Left lung (tissue), 10 donors: ENCODE measurements around the gene RADX. TPM values are rescaled to one million over a fixed set of nuclear protein-coding genes. Genes with fewer than 3 reads are reported as not detected.

ENCODE experiments used
- ATAC-seq: fragments of 200-7000 bp; cut with Tn5 transposase; one replicate; pipeline ENCODE4 v1.9.1; 2020; ENCODE audit warnings: moderate library complexity
- DNase-seq, 4 donors: peaks; one replicate each; pipeline ENCODE4 v3.0.0-alpha.2; 2013 to 2020
- H3K27ac ChIP-seq, 2 donors: fragments of 200-600 bp; sonication (generic) in 1 of 2; one replicate each; pipeline versions ENCODE4 v1.5.0 to v1.8.0; 2020 to 2021
- H3K27me3 ChIP-seq, 2 donors: fragments of 200-600 bp; sonication (generic) in 1 of 2; one replicate each; pipeline versions ENCODE4 v1.5.0 to v1.8.0; 2020 to 2021
- H3K36me3 ChIP-seq, 2 donors: fragments of 200-600 bp; sonication (generic) in 1 of 2; one replicate each; pipeline versions ENCODE4 v1.5.0 to v1.8.0; 2020 to 2021
- H3K4me1 ChIP-seq, 2 donors: fragments of 200-600 bp; one replicate each; pipeline ENCODE4 v1.8.0; 2021
- H3K4me3 ChIP-seq, 2 donors: fragments of 200-600 bp; sonication (generic) in 1 of 2; one replicate each; pipeline versions ENCODE4 v1.5.0 to v1.8.0; 2020 to 2021; ENCODE audit warnings: mild to moderate bottlenecking in 1 of 2
- H3K9me3 ChIP-seq, 2 donors: fragments of 200-600 bp; sonication (generic) in 1 of 2; one replicate each; pipeline versions ENCODE4 v1.5.0 to v1.8.0; 2020 to 2021
- CTCF ChIP-seq, 2 donors: fragments of 200-600 bp; sonication (generic) in 1 of 2; IDR thresholded peaks; one replicate each; pipeline versions ENCODE4 v1.5.0 to v1.8.0; 2021; ENCODE audit warnings: antibody characterized with exemption in 2 of 2
- intact Hi-C, 2 donors: fragments of 100-400 bp; cut with DNase I; formaldehyde crosslinking; loops; one replicate each; pipeline versions ENCODE4 v1.11.2 to v1.14.2; 2022
- polyA plus RNA-seq, 6 donors: library from polyadenylated mRNA; unstranded; fragments of 120-200 nt; gene quantifications; one replicate each; pipeline ENCODE4 v1.2.1, GENCODE V29; 2013; ENCODE audit not compliant: insufficient read length in 6 of 6
- total RNA-seq, 2 donors: library from RNA; stranded (reverse); fragmentation: NEBNext Ultra II Directional; extraction: Animal tissue kit (Norgen Biotek cat#: 25700); gene quantifications; one replicate each; pipeline ENCODE4 v1.2.1, GENCODE V29; 2021
- donor health status: DM: no; HTN: yes; CAD: no.
- donor health status: DM: no; HTN: no; CAD: no.

The RADX gene
- total and polyA plus RNA-seq, 8 donors = 3.2 to 15.5 (median 11.8) TPM

GRCh38 chrX:106588801-106589200, 23.0 kb upstream of the RADX start:
- ATAC-seq (no peak), DNase-seq (no peak)
- intact Hi-C loops = no loop called here
- no peak overlapping the region for H3K27ac ChIP-seq
- no peak overlapping the region for H3K4me3 ChIP-seq
- no peaks in the 10 kb centered on the region for H3K27me3 ChIP-seq
- H3K9me3 ChIP-seq = no peaks in the 10 kb centered on the region
- no peak for TF ChIP-seq CTCF (IDR thresholded peaks at IDR 0.05)
- H3K36me3 ChIP-seq = no peaks in the 10 kb centered on the region
- no peaks in the 10 kb centered on the region for H3K4me1 ChIP-seq

GRCh38 chrX:106599411-106599810, 12.4 kb upstream of the RADX start:
- ATAC-seq (no peak), DNase-seq (no peak)
- H3K36me3 ChIP-seq = no peaks in the 10 kb centered on the region
- no peaks in the 10 kb centered on the region for H3K27me3 ChIP-seq
- no peaks in the 10 kb centered on the region for H3K4me1 ChIP-seq
- H3K27ac ChIP-seq = no peak overlapping the region
- no peaks in the 10 kb centered on the region for H3K9me3 ChIP-seq
- TF ChIP-seq CTCF (IDR thresholded peaks at IDR 0.05) = no peak
- intact Hi-C loops = no loop called here
- H3K4me3 ChIP-seq = no peak overlapping the region

- H3K4me3 ChIP-seq = no peak overlapping the region
- no peaks in the 10 kb centered on the region for H3K27me3 ChIP-seq
- no peak for ATAC-seq
Measured at GRCh38 chrX:106606571-106606970, 5.2 kb upstream of the RADX start.

GRCh38 chrX:106608016-106608415, 3.8 kb upstream of the RADX start:
- peak in 1 of 4 donors; percentile 48 for DNase-seq
- Histone ChIP-seq H3K36me3 (no peaks in the 10 kb centered on the region), H3K9me3 (no peaks in the 10 kb centered on the region), H3K27me3 (no peaks in the 10 kb centered on the region), H3K4me3 (no peak overlapping the region), H3K27ac (no peak overlapping the region), H3K4me1 (no peaks in the 10 kb centered on the region)
- ATAC-seq = peak; percentile 61
- intact Hi-C loops = no loop called here
- TF ChIP-seq CTCF (IDR thresholded peaks at IDR 0.05) = no peak

More at GRCh38 chrX:106606571-106606970, 5.2 kb upstream of the RADX start:
- DNase-seq = no peak
- TF ChIP-seq CTCF (IDR thresholded peaks at IDR 0.05) = no peak
- intact Hi-C loops = no loop called here
- Histone ChIP-seq H3K4me1 (no peaks in the 10 kb centered on the region), H3K36me3 (no peaks in the 10 kb centered on the region), H3K9me3 (no peaks in the 10 kb centered on the region), H3K27ac (no peak overlapping the region)

GRCh38 chrX:106611317-106611678, 480 bp upstream of the RADX start:
- no peak for DNase-seq
- H3K4me3 ChIP-seq = peak overlapping the region; percentile 25 to 41
- no peaks in the 10 kb centered on the region for H3K9me3 ChIP-seq
- H3K36me3 ChIP-seq = no peaks in the 10 kb centered on the region
- H3K27me3 ChIP-seq = peaks cover 0 to 5% of the 10 kb centered on the region in 2 donors
- no peak for TF ChIP-seq CTCF (IDR thresholded peaks at IDR 0.05)
- peak overlapping the region in 1 of 2 donors; percentile 37 for H3K27ac ChIP-seq
- no peaks in the 10 kb centered on the region for H3K4me1 ChIP-seq
- ATAC-seq = peak; percentile 44
- intact Hi-C loops = no loop called here
